GM19324 (cell line): Measurements from ENCODE around the gene KCTD12.

Experiments
- ATAC-seq: cut with Tn5 transposase; IDR thresholded peaks from one replicate; pipeline ENCODE4 v1.9.1; 2021; ENCODE audit warnings: mild to moderate bottlenecking, moderate library complexity; ENCODE audit not compliant: unreplicated experiment, low FRiP score

The KCTD12 gene

DNA sequence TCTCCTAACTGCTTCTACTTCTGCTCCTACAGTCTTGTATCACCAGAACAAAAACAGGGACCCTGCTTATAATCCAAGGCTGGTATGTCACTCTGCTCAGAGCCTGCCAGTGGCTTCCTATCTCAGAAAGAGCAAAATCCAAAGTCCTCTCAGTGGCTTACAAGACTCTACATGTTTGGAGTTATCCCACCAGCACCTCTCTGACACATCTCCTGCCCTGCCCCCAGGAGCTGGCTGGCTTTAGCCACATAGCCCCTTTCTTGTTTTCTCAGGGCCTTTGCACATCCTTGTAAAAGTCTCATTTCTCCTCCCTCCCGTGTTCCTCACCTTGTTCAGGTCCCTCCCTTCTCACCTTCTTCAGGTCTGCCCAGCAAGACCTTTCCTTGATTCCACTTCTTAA is 2.2 kb upstream of the KCTD12 start:
- no peak for ATAC-seq

DNA sequence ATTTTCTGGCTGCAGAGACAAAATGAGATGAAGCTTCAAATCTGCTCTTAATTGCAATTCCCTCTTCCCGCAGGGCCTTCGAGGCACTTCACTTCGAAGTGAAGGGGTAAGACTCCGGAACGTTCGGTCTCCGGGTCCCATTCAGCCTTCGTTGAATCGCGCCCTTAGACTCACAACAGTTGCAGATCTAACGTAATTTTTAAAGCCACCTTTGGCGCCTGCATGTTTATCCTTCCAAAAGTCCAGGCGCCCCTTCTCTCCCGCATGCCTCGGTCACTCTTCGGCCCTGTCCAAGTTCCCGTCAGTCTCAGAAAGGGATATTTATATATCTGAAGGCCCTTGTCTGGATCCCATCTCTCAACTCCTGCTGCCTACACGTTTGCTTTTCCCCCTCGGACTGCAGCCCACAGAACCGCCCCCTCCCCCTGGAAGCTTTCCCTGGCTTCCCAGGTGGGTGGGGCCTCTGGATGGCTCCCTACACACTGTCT is 915 bp upstream of the KCTD12 start:
- ATAC-seq = no peak

DNA sequence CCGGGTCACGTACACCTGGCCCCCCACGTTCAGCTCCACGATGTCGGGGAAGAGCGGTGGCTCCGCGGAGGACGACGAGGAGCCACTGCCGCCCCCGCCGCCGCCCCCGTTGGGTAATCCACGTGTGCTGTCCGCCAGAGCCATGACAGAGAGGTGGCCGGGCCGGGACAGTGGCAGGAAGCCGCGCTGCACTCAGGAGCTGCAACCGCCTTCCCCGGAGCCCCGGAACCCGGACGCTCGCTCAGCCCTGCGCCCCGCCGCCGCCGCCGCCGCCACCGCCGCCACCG is 257 bp downstream of the KCTD12 start:
- peak; percentile 28 for ATAC-seq

DNA sequence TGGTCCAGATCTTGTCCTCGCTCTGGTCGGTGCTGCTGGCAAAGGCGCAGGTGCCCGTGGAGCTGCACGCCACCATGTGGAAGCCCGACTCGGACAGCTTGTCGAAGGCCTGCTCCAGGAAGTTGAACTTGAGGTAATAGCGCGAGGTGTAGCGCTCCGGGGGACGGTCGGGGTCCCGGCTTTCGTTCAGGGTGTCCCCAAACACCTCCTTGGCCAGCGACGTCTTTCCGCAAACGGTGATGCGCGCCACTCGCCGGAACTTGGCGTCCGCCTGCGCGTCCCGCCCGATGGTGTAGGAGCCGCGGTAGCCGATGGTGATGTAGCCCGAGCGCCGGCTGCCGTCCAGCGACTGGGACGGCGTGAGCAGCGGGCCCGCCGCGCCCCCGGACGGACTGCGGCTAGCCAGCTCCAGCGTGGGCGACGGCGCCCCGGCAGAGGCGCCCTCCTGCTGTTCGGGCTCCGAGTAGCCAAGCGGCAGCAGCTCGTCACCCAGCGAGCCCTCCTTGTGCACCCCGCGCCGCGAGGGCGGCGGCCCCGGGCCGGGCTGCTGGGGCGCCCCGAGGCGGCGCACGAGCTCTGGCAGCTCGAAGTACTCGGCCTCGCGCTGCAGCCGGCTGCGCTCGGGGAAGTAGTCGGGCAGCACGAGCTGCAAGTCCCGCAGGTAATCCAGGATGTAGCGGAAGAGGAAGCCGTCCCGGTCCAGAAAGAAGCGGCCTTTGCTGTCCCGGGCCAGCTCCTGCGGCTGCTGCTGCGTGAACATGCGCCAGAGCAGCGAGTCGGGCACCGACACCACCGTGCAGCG is 801 bp downstream of the KCTD12 start:
- peak; percentile 49 for ATAC-seq

GRCh38 chr13:76884907-76885202 is 1.4 kb downstream of the KCTD12 start:
- ATAC-seq = no peak

DNA sequence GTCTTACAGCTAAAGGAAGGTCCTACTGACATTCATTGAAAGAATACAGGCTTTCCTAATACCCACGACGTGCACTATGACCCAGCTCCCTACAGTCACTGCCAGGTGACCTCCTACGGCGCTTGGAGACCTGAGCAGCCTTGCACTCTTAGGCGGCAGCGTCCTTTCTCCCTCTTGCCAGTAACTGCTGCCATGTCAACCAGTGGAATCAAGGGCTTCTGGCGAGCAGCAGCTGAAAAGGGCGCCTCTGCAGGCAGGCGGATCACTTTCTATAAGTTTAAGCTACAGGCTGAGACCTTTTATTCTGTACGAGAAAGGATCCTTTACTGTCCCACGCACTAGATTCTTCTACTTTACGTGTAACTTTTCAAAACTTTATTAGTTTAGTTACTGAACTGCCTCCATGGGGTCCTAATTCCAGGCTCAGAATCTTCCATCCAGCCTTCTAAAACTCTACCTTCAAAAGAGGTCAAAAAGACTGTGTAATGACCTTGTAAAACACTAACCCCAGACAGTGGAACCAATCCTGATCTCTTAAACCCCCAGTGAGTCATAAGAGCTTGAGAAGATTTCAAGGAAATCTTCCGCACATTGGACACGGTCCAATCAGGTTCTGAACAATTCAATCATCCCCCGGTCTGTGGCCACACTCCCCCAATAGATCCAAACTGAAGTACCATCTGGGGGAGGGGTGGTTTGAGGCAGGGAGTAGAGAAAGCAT is 1.9 kb downstream of the KCTD12 start:
- ATAC-seq = no peak

DNA sequence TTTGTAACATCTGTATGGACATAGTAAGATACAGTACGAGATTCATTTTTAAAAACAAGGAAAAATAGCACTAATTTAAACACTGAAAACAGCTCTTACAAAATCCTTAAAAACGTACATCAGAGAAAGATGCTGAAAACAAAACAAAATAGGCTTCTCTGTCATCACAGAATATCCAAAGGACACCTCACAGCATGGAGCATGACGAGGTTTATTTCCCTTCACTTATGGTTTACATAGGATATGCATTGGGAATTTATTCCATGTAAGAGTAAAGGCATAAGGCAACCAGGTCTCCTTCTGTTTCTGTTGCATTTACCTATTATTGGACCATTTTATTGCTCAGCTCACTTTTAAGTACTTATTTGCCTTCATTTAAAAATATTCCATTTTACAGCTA is 3.0 kb downstream of the KCTD12 start:
- ATAC-seq = no peak

DNA sequence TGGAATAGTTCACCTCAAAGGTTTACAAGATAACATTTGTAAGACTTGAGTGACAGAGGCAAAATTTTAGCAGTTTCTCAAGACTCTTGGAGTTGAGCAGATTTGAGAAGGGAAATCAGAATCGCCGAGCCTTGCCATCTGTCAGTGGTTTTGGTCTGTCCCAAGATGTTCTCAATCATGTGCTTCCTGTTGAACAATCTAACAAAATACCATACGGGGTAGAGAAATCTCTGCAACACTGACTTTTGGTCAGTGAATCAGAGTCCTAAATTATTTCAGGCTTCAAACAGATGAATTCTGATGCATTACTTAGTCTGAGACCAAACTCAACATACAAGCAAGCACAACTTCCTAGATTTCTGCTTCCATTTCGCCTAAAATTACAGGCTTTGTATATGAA is 3.8 kb downstream of the KCTD12 start:
- ATAC-seq = no peak

GRCh38 chr13:76879883-76880270 is 6.3 kb downstream of the KCTD12 start:
- peak; percentile 36 for ATAC-seq

DNA sequence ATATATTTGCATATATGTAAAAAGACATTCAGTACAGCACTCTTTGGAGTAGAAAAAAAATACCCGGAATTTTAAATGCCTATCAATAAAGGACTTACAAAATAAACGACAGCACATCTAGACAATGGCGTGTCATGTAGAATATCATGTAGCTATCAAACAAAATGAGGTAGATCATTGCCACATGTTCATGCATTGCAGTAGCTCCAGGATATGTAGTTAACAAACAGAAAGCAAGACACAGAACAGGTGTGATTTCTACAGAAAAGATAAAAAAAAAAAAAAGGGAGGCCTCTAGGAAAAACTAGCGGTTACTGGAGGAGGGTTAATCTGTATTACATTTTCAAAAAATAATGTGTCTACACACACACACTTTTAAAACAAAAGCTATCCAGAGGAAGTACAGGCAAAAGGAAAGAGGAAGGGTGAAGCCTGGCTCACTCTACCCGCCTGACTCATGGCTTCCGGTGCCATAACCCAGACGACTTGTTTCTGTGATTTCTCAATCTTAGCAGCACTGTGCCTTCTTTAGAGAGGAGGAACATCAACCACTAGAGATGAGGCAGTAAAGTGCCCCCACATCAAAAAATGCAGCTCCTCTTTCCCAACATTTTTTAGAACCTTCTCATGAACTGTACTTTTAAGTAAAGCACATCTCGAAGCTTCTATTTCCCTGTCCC is 6.9 kb downstream of the KCTD12 start:
- ATAC-seq = peak; percentile 98

GRCh38 chr13:76878043-76878442 is 8.2 kb downstream of the KCTD12 start:
- no peak for ATAC-seq

GRCh38 chr13:76875271-76875815 is 10.9 kb downstream of the KCTD12 start:
- ATAC-seq = no peak

GRCh38 chr13:76874479-76874878 is 11.7 kb downstream of the KCTD12 start:
- no peak for ATAC-seq

DNA sequence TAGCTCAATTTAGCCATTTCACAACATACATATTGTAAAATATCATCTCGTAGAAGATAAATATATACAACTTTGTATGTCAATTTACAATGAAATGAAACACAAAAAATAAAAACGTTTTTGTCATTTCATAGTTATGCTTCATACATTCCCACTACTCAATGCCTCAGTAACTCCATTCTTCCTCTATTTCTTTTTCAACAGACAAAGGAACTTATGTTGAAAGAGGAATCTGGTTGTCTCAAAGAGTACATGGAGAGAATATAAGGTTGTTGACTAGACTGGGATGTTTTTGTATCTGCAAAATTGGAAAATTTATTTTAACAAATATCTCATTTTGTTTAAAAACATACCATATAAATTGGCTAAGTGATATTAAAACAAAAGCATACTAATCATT is 12.8 kb downstream of the KCTD12 start:
- no peak for ATAC-seq

DNA sequence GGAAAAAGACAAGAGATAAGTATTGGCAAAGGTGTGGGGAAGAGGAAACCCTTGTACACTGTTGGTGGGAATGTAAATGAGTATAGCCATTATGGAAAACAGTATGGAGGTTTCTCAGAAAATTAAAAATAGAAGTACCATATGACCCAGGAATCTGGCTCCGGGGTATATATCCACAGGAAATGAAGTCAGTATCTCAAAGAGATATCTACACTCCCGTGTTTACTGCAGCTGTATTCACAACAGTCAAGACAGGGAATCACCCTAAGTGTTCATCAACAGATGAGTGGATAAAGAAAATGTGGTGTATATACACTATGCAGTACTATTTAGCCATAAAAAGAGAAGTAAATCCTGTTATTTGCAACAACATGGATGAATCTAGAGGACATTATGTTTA is 13.5 kb downstream of the KCTD12 start:
- ATAC-seq = no peak

DNA sequence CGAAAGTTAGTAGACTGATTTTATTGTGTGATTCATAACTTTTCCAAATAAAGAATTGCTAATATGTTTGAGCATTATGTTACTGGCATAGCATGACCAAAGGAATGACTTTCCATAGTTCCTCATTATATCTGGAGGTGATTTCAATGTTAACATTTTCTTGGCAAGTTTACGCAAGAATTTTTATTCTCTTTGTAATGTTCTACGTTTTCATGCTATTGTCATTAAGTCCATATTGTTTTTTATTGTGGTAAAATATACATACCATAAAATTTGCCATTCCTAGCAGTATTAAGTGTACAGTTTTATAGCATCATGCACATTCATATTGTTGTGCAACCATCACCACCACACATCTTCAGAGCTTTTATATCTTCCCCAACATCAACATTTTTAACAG is 14.8 kb downstream of the KCTD12 start:
- no peak for ATAC-seq

DNA sequence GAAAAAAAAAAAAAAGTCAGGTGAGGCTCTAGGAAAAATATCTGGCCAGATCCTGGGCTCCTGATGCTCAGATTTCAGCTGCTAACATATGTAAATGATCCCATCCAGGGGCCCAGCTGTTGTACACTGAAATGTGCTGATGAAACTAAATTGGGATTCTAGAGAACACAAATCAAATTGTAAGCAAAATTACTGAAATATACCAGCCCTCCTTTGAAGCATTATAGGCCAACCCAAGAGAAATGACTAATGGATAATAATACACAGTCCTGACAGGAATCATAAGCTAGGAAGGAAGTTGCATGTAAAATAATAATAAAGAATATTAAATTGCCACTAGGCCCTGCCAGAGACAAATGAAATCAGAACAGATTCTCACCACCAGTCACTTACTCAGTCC is 17.8 kb downstream of the KCTD12 start:
- ATAC-seq = no peak

DNA sequence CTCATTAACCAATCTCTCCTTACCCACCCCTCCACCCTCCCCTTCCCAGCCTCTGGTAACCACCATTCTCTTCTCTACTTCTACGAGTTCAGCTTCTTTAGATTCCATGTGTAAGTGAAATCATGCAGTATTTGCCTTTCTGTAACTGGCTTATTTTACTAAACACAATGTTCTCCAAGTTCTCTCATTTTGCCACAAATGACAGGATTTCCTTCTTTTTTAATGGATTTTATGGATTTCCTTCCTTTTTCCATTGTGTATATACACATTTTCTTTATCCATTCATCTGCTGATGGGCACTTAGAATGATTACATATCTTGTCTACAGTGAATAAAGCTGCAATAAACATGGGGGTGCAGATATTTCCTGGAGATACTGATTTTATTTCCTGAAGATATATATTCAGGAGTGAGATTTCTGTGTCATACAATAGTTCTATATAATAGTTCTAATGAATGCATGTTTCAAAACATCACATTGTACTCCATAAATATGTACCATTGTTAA is 20.2 kb downstream of the KCTD12 start:
- ATAC-seq = no peak

- no peak for ATAC-seq
Measured at GRCh38 chr13:76865109-76865508, 21.1 kb downstream of the KCTD12 start.

GRCh38 chr13:76864259-76864658 is 21.9 kb downstream of the KCTD12 start:
- no peak for ATAC-seq

- no peak for ATAC-seq
Measured at GRCh38 chr13:76863022-76863421, 23.2 kb downstream of the KCTD12 start.
